ENCODE results near the gene RPL14.
"Not testable (repeated sequence)": the region's sequence is repeated elsewhere in the genome, so short reads cannot be mapped to it uniquely, and the experiment has no call there.

Gene RPL14

GRCh38 chr3:40456940-40457823 lies at the start of gene RPL14:
TSS of gene RPL14 (plus strand) at chr3:40457339. CDS start at chr3:40457472, 133 bp downstream.
- peak; percentile 97 for DNase-seq

GRCh38 chr3:40407611-40408010 lies 49.5 kb upstream of the RPL14 start:
- no peak for DNase-seq

- DNase-seq, result no peak
Observed at GRCh38 chr3:40414270-40414669, 42.9 kb upstream of the RPL14 start.

GRCh38 chr3:40417845-40418543 lies 39.1 kb upstream of the RPL14 start:
- DNase-seq, result no peak

- no peak for DNase-seq
Observed at GRCh38 chr3:40422861-40423260, 34.3 kb upstream of the RPL14 start.

GRCh38 chr3:40427045-40427669 lies 30.0 kb upstream of the RPL14 start:
- DNase-seq, result no peak

- DNase-seq, result no peak
Observed at GRCh38 chr3:40432793-40433192, 24.3 kb upstream of the RPL14 start.

GRCh38 chr3:40437889-40438288 lies 19.2 kb upstream of the RPL14 start:
- DNase-seq, result no peak

- no peak for DNase-seq
Observed at GRCh38 chr3:40445062-40445461, 12.1 kb upstream of the RPL14 start.

- DNase-seq, result no peak
Observed at GRCh38 chr3:40445880-40446279, 11.3 kb upstream of the RPL14 start.

GRCh38 chr3:40450438-40450837 lies 6.7 kb upstream of the RPL14 start:
- DNase-seq, result no peak

- no peak for DNase-seq
Observed at GRCh38 chr3:40451551-40451950, 5.6 kb upstream of the RPL14 start.

GRCh38 chr3:40452057-40452456 lies 5.1 kb upstream of the RPL14 start:
- DNase-seq, result no peak

- no peak for DNase-seq
Observed at GRCh38 chr3:40452562-40452875, 4.6 kb upstream of the RPL14 start.

GRCh38 chr3:40452876-40453730 lies 4.0 kb upstream of the RPL14 start:
- DNase-seq, result peak; percentile 97

GRCh38 chr3:40453933-40454332 lies 3.2 kb upstream of the RPL14 start:
- DNase-seq, result no peak

GRCh38 chr3:40455328-40455727 lies 1.8 kb upstream of the RPL14 start:
- DNase-seq, result no peak

GRCh38 chr3:40456279-40456939 lies 730 bp upstream of the RPL14 start:
- peak; percentile 18 for DNase-seq

- DNase-seq, result no peak
Observed at GRCh38 chr3:40458473-40458872, 1.3 kb downstream of the RPL14 start.

GRCh38 chr3:40460481-40460880 lies 3.3 kb downstream of the RPL14 start:
- DNase-seq, result peak; percentile 47

GRCh38 chr3:40461161-40461560 lies 4.0 kb downstream of the RPL14 start:
- no peak for DNase-seq

- DNase-seq, result not testable (repeated sequence)
Observed at GRCh38 chr3:40462838-40463237, 5.7 kb downstream of the RPL14 start.

Data from activated CD4-positive, alpha-beta T cell treated with anti-CD3 and anti-CD28 coated beads for 48 hours (primary cell).